RWPE1 (cell line): Measurements from ENCODE around the gene CPNE2.

Source experiments
- CTCF ChIA-PET: fragments of 350-600 bp; sonication (Branson Sonifier 250); formaldehyde crosslinking; extraction: SDS; loops from one replicate; lab custom pipeline; 2021; lab: Yijun Ruan, JAX
- POLR2A ChIA-PET: fragments of 400-600 bp; formaldehyde crosslinking; extraction: SDS; loops from one replicate; lab custom pipeline; 2020; ENCODE audit warnings: antibody characterized with exemption; ENCODE audit not compliant: low non-redundant PET; lab: Yijun Ruan, JAX
- DNase-seq: peaks from one replicate; pipeline ENCODE4 v3.0.0; 2012; ENCODE audit warnings: low spot score
- H3K27ac ChIP-seq: fragments of 450-650 bp; 2 replicates; pipeline ENCODE4 v1.5.1; 2017
- CTCF ChIP-seq: fragments of 450-650 bp; conservative IDR thresholded peaks from 2 replicates; pipeline ENCODE4 v1.5.1; 2017; ENCODE audit warnings: low read depth, mild to moderate bottlenecking

The CPNE2 gene

GRCh38 chr16:57143149-57143921, 51.0 kb downstream of the CPNE2 start:
- POLR2A ChIA-PET = no interaction called here
- H3K27ac ChIP-seq = peak overlapping the region; percentile 18
- no peak for DNase-seq
- CTCF ChIA-PET = interaction anchor here (1.0 to 1.1 kb wide), 2 partner anchors 11 to 60 kb away, joined by 3 read pairs; no protein-coding TSS in a partner anchor
- no peak for TF ChIP-seq CTCF

GRCh38 chr16:57144027-57144426, 51.6 kb downstream of the CPNE2 start:
- POLR2A ChIA-PET = no interaction called here
- no peak for DNase-seq
- TF ChIP-seq CTCF = no peak
- CTCF ChIA-PET = interaction anchor here (1.0 to 1.1 kb wide), 2 partner anchors 11 to 61 kb away, joined by 3 read pairs; no protein-coding TSS in a partner anchor
- H3K27ac ChIP-seq = peak overlapping the region; percentile 18

- peak overlapping the region; percentile 14; the same call in 1 of the 2 replicates for H3K27ac ChIP-seq
- no peak for DNase-seq
- CTCF ChIA-PET = no interaction called here
- POLR2A ChIA-PET = no interaction called here
- no peak for TF ChIP-seq CTCF
These were observed 53.0 kb downstream of the CPNE2 start for GRCh38 chr16:57145046-57146021.

GRCh38 chr16:57146040-57146647, 53.8 kb downstream of the CPNE2 start:
- no peak for TF ChIP-seq CTCF
- ChIA-PET POLR2A (no interaction called here), CTCF (no interaction called here)
- H3K27ac ChIP-seq = peak overlapping the region; percentile 87
- DNase-seq = no peak

- TF ChIP-seq CTCF = no peak
- DNase-seq = peak; percentile 36
- H3K27ac ChIP-seq = peak overlapping the region; percentile 87
- POLR2A ChIA-PET = no interaction called here
- CTCF ChIA-PET = no interaction called here
These were observed 54.4 kb downstream of the CPNE2 start for GRCh38 chr16:57146735-57147134.
